ENCODE measurements around the gene IGHMBP2. TPM values are rescaled to one million over a fixed set of nuclear protein-coding genes. Genes with fewer than 3 reads are reported as not detected.

Gene IGHMBP2
- total and polyA plus RNA-seq, 12 donors = 9.0 to 24.3 (median 12.1) TPM

DNA sequence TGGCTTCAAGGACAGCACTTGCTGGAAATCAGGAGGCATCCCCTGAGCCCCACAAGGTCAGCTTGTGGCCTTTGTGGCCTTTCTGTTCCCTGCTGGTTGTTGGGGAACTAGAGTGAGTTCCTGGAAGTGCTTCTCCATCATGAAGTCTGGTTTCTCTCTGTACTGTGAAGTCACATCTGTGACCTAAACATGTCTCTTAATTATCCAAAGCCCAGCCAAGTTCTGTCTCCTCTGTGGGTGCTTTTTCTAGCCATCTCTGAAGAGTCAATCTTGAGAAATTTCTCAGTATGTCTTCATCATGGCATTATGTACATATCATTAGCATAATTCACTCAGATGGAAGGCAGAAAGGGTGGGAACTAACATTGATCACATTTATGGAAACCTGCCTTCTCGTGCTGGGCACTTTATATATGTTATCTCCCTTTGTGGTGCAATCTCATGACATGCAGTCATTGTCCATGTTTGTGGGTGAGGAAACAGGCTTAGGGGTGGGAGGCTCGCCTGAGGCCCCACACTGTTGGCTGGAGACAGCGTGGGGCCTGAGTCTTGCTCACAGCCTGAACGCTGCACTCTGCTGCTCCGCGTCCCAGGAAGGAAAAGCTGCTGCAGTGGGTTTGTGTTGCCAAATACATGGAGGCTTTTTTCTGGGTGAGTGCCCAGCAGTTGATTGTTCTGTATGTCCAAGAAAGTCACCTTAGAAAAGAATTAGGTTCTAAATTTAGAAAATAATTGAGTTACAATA, 24.6 kb downstream of the IGHMBP2 start:
- Histone ChIP-seq H3K9me3 (peaks cover 0 to 29% (median 13%) of the 10 kb centered on the region in 11 donors), H3K36me3 (peaks cover 0 to 89% (median 50%) of the 10 kb centered on the region in 9 donors), H3K27ac (peak overlapping the region in 9 of 10 donors; percentile 28 to 82 (median 49)), H3K4me1 (peaks cover 13 to 40% (median 30%) of the 10 kb centered on the region in 9 donors), H3K27me3 (no peaks in the 10 kb centered on the region), H3K4me3 (no peak overlapping the region)
- ATAC-seq (peak; percentile 44 to 79 (median 59)), DNase-seq (peak in 1 of 2 donors; percentile 52)
- intact Hi-C loops (cut with DNase I) = loop anchor here in 8 of 10 donors (5.0 to 10.0 kb wide), 3 partner anchors 114 to 156 kb away; partner anchors contain the start of gene TPCN2 (in 6 of the 8)
- no peak for TF ChIP-seq CTCF (IDR thresholded peaks at IDR 0.05)
- 37 to 43% methylated on average over 6 of the region's 6 CpGs for WGBS, 2 donors

DNA sequence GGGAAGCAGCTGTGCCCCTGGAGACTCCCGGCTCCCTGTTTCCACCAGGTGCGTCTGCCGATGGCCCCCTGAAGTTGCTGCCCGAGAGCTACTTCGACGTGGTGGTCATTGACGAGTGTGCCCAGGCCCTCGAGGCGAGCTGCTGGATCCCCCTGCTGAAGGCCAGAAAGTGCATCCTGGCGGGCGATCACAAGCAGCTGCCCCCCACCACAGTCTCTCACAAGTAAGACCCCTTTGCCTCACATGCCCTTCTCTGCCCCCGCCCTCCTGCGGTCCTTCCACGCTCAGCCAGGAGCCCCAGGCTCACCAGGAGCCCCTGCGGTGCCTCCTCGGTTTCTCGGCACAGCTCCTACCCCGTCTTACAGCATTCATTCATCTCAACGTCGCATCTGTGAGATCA, 25.4 kb downstream of the IGHMBP2 start:
- H3K27me3 ChIP-seq = no peaks in the 10 kb centered on the region
- WGBS, 2 donors = 95 to 96% methylated on average over 20 of the region's 20 CpGs
- peaks cover 13 to 40% (median 30%) of the 10 kb centered on the region in 9 donors for H3K4me1 ChIP-seq
- DNase-seq (no peak), ATAC-seq (no peak)
- no peak overlapping the region for H3K4me3 ChIP-seq
- peaks cover 0 to 89% (median 52%) of the 10 kb centered on the region in 9 donors for H3K36me3 ChIP-seq
- intact Hi-C loops (cut with DNase I) = loop anchor here in 8 of 10 donors (5.0 to 10.0 kb wide), 3 partner anchors 113 to 156 kb away; partner anchors contain the start of gene TPCN2 (in 6 of the 8)
- peak overlapping the region in 9 of 10 donors; percentile 14 to 82 (median 49) for H3K27ac ChIP-seq
- peaks cover 0 to 29% (median 13%) of the 10 kb centered on the region in 11 donors for H3K9me3 ChIP-seq
- TF ChIP-seq CTCF (IDR thresholded peaks at IDR 0.05) = no peak

- peak in 1 of 8 donors; percentile 16 for ATAC-seq
- DNase-seq = no peak
- 93 to 94% methylated on average over 20 of the region's 20 CpGs for WGBS, 2 donors
- H3K9me3 ChIP-seq = peaks cover 0 to 21% (median 13%) of the 10 kb centered on the region in 11 donors
- no peak for TF ChIP-seq CTCF (IDR thresholded peaks at IDR 0.05)
- no peak overlapping the region for H3K4me3 ChIP-seq
- peaks cover 13 to 40% (median 29%) of the 10 kb centered on the region in 9 donors for H3K4me1 ChIP-seq
- intact Hi-C loops (cut with DNase I) = loop anchor here in 8 of 10 donors (5.0 to 10.0 kb wide), 3 partner anchors 112 to 155 kb away; partner anchors contain the start of gene TPCN2 (in 6 of the 8)
- H3K27me3 ChIP-seq = no peaks in the 10 kb centered on the region
- peaks cover 0 to 89% (median 45%) of the 10 kb centered on the region in 9 donors for H3K36me3 ChIP-seq
- peak overlapping the region in 4 of 10 donors; percentile 49 to 82 (median 60) for H3K27ac ChIP-seq
These were observed 26.2 kb downstream of the IGHMBP2 start for GRCh38 chr11:68929706-68930570.
